Right atrium auricular region (tissue), 2 donors: ENCODE data around the gene TAOK1. TPM values are rescaled to one million over a fixed set of nuclear protein-coding genes. Genes with fewer than 3 reads are reported as not detected.

ENCODE experiments used
- DNase-seq: peaks from one replicate; pipeline ENCODE4 v3.0.0-alpha.2; 2019; ENCODE audit warnings: low spot score
- H3K27ac ChIP-seq, 2 donors: fragments of 200-600 bp; sonication (generic); 1 replicate in 1 of 2; 2 replicates in 1 of 2; pipeline ENCODE4 v1.5.1; 2016 to 2019
- H3K27me3 ChIP-seq, 2 donors: fragments of 200-600 bp; sonication (generic); one replicate each; pipeline versions ENCODE4 v1.5.1 to v1.6.0; 2017 to 2019
- H3K36me3 ChIP-seq: fragments of 200-600 bp; sonication (generic); one replicate; pipeline ENCODE4 v1.5.1; 2016
- H3K4me1 ChIP-seq, 2 donors: fragments of 200-600 bp; sonication (generic); one replicate each; pipeline versions ENCODE4 v1.5.1 to v1.6.0; 2017 to 2019
- H3K4me3 ChIP-seq, 2 donors: fragments of 200-600 bp; sonication (generic); 1 replicate in 1 of 2; 2 replicates in 1 of 2; pipeline ENCODE4 v1.5.1; 2017 to 2019; ENCODE audit warnings: mild to moderate bottlenecking in 1 of 2, moderate library complexity in 1 of 2
- H3K9me3 ChIP-seq, 2 donors: fragments of 200-600 bp; sonication (generic); one replicate each; pipeline ENCODE4 v1.5.1; 2019
- CTCF ChIP-seq, 2 donors: fragments of 200-600 bp; sonication (generic); IDR thresholded peaks; one replicate each; pipeline ENCODE4 v1.5.1; 2019; ENCODE audit warnings: antibody characterized with exemption in 2 of 2
- total RNA-seq, 2 donors: library from RNA; depleted of rRNA; stranded (reverse); fragments of >200 nt; gene quantifications; one replicate each; pipeline ENCODE4 v1.1.0, GENCODE V29; 2016

The TAOK1 gene
- total RNA-seq, 2 donors from 2014 or later: 42.9 to 45.1 TPM

GRCh38 chr17:29442451-29442850 lies 52.3 kb downstream of the TAOK1 start:
- peaks cover 0 to 16% of the 10 kb centered on the region in 2 donors for H3K4me1 ChIP-seq
- no peaks in the 10 kb centered on the region for H3K36me3 ChIP-seq
- DNase-seq: no peak
- H3K9me3 ChIP-seq: no peaks in the 10 kb centered on the region
- H3K27me3 ChIP-seq: no peaks in the 10 kb centered on the region
- H3K27ac ChIP-seq: no peak overlapping the region
- no peak overlapping the region for H3K4me3 ChIP-seq
- TF ChIP-seq CTCF (IDR thresholded peaks at IDR 0.05): no peak

- H3K4me1 ChIP-seq: peaks cover 0 to 16% of the 10 kb centered on the region in 2 donors
- H3K27ac ChIP-seq: no peak overlapping the region
- no peaks in the 10 kb centered on the region for H3K27me3 ChIP-seq
- TF ChIP-seq CTCF (IDR thresholded peaks at IDR 0.05): no peak
- no peaks in the 10 kb centered on the region for H3K36me3 ChIP-seq
- DNase-seq: no peak
- no peaks in the 10 kb centered on the region for H3K9me3 ChIP-seq
- H3K4me3 ChIP-seq: no peak overlapping the region
These were observed 53.0 kb downstream of the TAOK1 start for GRCh38 chr17:29443041-29443739.

DNA sequence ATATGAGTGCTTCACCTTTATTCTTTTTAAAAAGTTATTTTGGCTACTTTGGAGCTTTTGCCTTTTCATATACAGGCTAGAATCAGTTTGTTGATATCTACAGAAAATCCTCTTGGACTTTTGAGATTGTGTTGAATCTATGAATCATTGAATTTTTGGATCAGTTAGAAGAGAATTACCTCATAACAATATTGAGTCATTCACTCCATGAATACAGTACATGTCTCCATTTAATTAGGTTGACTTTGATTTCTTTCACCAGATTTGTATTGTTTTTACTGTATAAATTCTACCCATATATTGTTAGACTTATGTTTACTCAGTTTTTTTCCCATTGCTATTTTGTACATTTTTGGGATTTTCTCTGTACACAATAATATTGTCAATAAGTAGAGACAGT lies 54.4 kb downstream of the TAOK1 start:
- Histone ChIP-seq H3K36me3 (no peaks in the 10 kb centered on the region), H3K27ac (no peak overlapping the region), H3K4me3 (no peak overlapping the region), H3K9me3 (no peaks in the 10 kb centered on the region), H3K27me3 (no peaks in the 10 kb centered on the region), H3K4me1 (peaks cover 0 to 16% of the 10 kb centered on the region in 2 donors)
- DNase-seq: no peak
- TF ChIP-seq CTCF (IDR thresholded peaks at IDR 0.05): no peak

- Histone ChIP-seq H3K27me3 (no peaks in the 10 kb centered on the region), H3K9me3 (no peaks in the 10 kb centered on the region), H3K4me1 (peaks cover 0 to 25% of the 10 kb centered on the region in 2 donors), H3K4me3 (no peak overlapping the region), H3K27ac (no peak overlapping the region), H3K36me3 (no peaks in the 10 kb centered on the region)
- DNase-seq: no peak
- no peak for TF ChIP-seq CTCF (IDR thresholded peaks at IDR 0.05)
These were observed 55.7 kb downstream of the TAOK1 start for GRCh38 chr17:29445844-29446243.

DNA sequence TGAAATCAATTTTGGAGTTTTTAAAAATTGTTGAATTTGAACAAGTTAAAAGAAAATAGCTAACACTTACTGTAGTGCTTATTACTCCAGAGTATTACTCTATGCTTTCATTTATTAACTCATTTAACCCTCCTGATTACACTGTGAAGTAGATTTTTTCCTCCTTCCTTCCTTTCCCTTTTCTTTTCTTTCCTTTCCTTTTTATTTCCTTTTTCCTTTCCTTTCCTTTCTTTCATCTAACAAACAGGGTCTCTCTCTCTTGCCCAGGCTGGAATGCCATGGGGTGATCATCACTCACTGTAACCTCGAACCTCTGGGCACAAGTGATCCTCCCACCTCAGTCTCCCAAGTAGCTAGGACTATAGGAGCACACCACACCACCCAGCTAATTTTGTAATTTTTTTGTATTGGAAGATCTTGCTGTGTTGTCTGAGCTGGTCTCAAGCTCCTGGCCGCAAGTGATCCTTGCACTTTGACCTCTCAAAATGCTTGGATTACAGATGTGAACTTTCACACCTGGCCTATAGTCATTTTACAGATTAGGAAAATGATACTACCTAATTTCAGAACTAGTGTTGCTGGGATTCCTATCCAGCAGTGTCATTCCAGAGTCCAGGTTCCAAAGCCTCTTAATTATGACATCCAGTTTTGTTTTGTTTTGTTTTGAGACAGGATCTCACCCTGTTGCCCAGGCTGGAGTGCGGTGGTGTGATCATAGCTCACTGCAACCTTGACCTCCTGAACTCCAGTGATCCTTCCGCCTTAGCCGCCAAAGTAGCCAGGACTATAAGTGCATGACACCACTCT lies 59.9 kb downstream of the TAOK1 start:
- H3K4me1 ChIP-seq: peaks cover 0 to 22% of the 10 kb centered on the region in 2 donors
- TF ChIP-seq CTCF (IDR thresholded peaks at IDR 0.05): no peak
- H3K27ac ChIP-seq: no peak overlapping the region
- no peak for DNase-seq
- H3K27me3 ChIP-seq: no peaks in the 10 kb centered on the region
- H3K9me3 ChIP-seq: no peaks in the 10 kb centered on the region
- H3K36me3 ChIP-seq: peaks cover 20% of the 10 kb centered on the region
- no peak overlapping the region for H3K4me3 ChIP-seq
